Chondrocyte (in vitro differentiated cells): ENCODE results near the gene FBXW5. TPM values are rescaled to one million over a fixed set of nuclear protein-coding genes. Genes with fewer than 3 reads are reported as not detected.

Experiments used
- DNase-seq: peaks from one replicate; pipeline ENCODE4 v3.0.0; 2021; ENCODE audit warnings: mixed read lengths, low spot score
- H3K27ac Mint-ChIP-seq: one replicate; pipeline ENCODE4 v1.8.0; 2021; ENCODE audit warnings: mild to moderate bottlenecking, moderate library complexity, mixed read lengths; ENCODE audit not compliant: unreplicated experiment
- H3K27me3 Mint-ChIP-seq: 2 replicates; pipeline ENCODE4 v1.8.0; 2021; ENCODE audit warnings: low read depth, mixed read lengths
- H3K36me3 Mint-ChIP-seq: 2 replicates; pipeline ENCODE4 v1.8.0; 2021; ENCODE audit warnings: low read depth, mixed read lengths
- H3K4me1 Mint-ChIP-seq: 2 replicates; pipeline ENCODE4 v1.8.0; 2021; ENCODE audit warnings: low read depth, mild to moderate bottlenecking, mixed read lengths
- H3K4me3 Mint-ChIP-seq: one replicate; pipeline ENCODE4 v1.8.0; 2021; ENCODE audit warnings: mild to moderate bottlenecking, moderate library complexity, mixed read lengths; ENCODE audit not compliant: unreplicated experiment
- H3K9me3 Mint-ChIP-seq: 2 replicates; pipeline ENCODE4 v1.8.0; 2021; ENCODE audit warnings: low read depth, mixed read lengths
- CTCF ChIP-seq: fragments of 200-600 bp; sonication (generic); IDR thresholded peaks from 2 replicates; pipeline ENCODE4 v1.5.0; 2021; ENCODE audit warnings: antibody characterized with exemption, mild to moderate bottlenecking, moderate library complexity
- total RNA-seq: library from RNA; stranded (reverse); gene quantifications from 3 replicates; pipeline ENCODE4 v1.2.1, GENCODE V29; 2021

The FBXW5 gene
- total RNA-seq, 1 donor from 2014 or later = 87.5 TPM

GRCh38 chr9:136926154-136926704 is 18.3 kb downstream of the FBXW5 start:
- Mint-ChIP-seq H3K4me3 (no peak overlapping the region), H3K27ac (no peak overlapping the region), H3K4me1 (peaks cover 4% of the 10 kb centered on the region), H3K36me3 (peaks cover 7% of the 10 kb centered on the region), H3K9me3 (no peaks in the 10 kb centered on the region), H3K27me3 (no peaks in the 10 kb centered on the region)
- peak; percentile 21 for TF ChIP-seq CTCF
- DNase-seq = no peak

- Mint-ChIP-seq H3K4me1 (peaks cover 4% of the 10 kb centered on the region), H3K4me3 (no peak overlapping the region), H3K36me3 (peaks cover 10% of the 10 kb centered on the region), H3K9me3 (no peaks in the 10 kb centered on the region), H3K27me3 (no peaks in the 10 kb centered on the region), H3K27ac (no peak overlapping the region)
- DNase-seq = no peak
- no peak for TF ChIP-seq CTCF
Observed at GRCh38 chr9:136925414-136926153, 19.0 kb downstream of the FBXW5 start.

- Mint-ChIP-seq H3K4me3 (no peak overlapping the region), H3K27ac (no peak overlapping the region), H3K9me3 (no peaks in the 10 kb centered on the region), H3K4me1 (peaks cover 4% of the 10 kb centered on the region), H3K27me3 (no peaks in the 10 kb centered on the region), H3K36me3 (peaks cover 15% of the 10 kb centered on the region)
- no peak for TF ChIP-seq CTCF
- no peak for DNase-seq
Observed at GRCh38 chr9:136923881-136924280, 20.7 kb downstream of the FBXW5 start.

- no peaks in the 10 kb centered on the region for H3K27me3 Mint-ChIP-seq
- H3K9me3 Mint-ChIP-seq = no peaks in the 10 kb centered on the region
- no peak overlapping the region for H3K4me3 Mint-ChIP-seq
- H3K27ac Mint-ChIP-seq = no peak overlapping the region
- TF ChIP-seq CTCF = no peak
- H3K4me1 Mint-ChIP-seq = no peaks in the 10 kb centered on the region
- peaks cover 14% of the 10 kb centered on the region for H3K36me3 Mint-ChIP-seq
- no peak for DNase-seq
Observed at GRCh38 chr9:136922540-136922939, 22.0 kb downstream of the FBXW5 start.

- DNase-seq = no peak
- no peak overlapping the region for H3K4me3 Mint-ChIP-seq
- TF ChIP-seq CTCF = no peak
- H3K36me3 Mint-ChIP-seq = peaks cover 20% of the 10 kb centered on the region
- no peak overlapping the region for H3K27ac Mint-ChIP-seq
- H3K4me1 Mint-ChIP-seq = no peaks in the 10 kb centered on the region
- H3K27me3 Mint-ChIP-seq = no peaks in the 10 kb centered on the region
- H3K9me3 Mint-ChIP-seq = no peaks in the 10 kb centered on the region
Observed at GRCh38 chr9:136921718-136922117, 22.8 kb downstream of the FBXW5 start.
